Smooth muscle cell (in vitro differentiated cells): ENCODE results near the gene SLC35D3. TPM values are rescaled to one million over a fixed set of nuclear protein-coding genes. Genes with fewer than 3 reads are reported as not detected.
"Not testable (repeated sequence)": the region's sequence is repeated elsewhere in the genome, so short reads cannot be mapped to it uniquely, and the experiment has no call there.

Source experiments
- DNase-seq: peaks from one replicate; lab custom pipeline; 2025; ENCODE audit not compliant: unreplicated experiment; lab: John Stamatoyannopoulos, UW
- H2AFZ ChIP-seq: fragments of 200-600 bp; sonication (generic); 2 replicates; pipeline ENCODE4 v1.6.0; 2016; ENCODE audit warnings: antibody characterized with exemption, low read depth, mild to moderate bottlenecking
- H3F3A ChIP-seq: fragments of 200-600 bp; sonication (generic); 2 replicates; pipeline ENCODE4 v1.6.0; 2017; ENCODE audit warnings: antibody characterized with exemption, low read depth
- H3K27ac ChIP-seq: fragments of 200-600 bp; sonication (generic); 2 replicates; pipeline ENCODE4 v1.5.1; 2016; ENCODE audit warnings: low read depth, mild to moderate bottlenecking
- H3K27me3 ChIP-seq: fragments of 200-600 bp; sonication (generic); 2 replicates; pipeline ENCODE4 v1.6.1; 2016; ENCODE audit warnings: low read depth, mild to moderate bottlenecking
- H3K36me3 ChIP-seq: fragments of 200-600 bp; sonication (generic); 2 replicates; pipeline ENCODE4 v1.5.1; 2016; ENCODE audit warnings: low read depth
- H3K4me1 ChIP-seq: fragments of 200-600 bp; sonication (generic); 2 replicates; pipeline ENCODE4 v1.5.1; 2016; ENCODE audit warnings: low read depth
- H3K4me2 ChIP-seq: fragments of 200-600 bp; sonication (generic); 2 replicates; pipeline ENCODE4 v1.6.0; 2016; ENCODE audit warnings: mild to moderate bottlenecking
- H3K4me3 ChIP-seq: fragments of 200-600 bp; sonication (generic); 2 replicates; pipeline ENCODE4 v1.5.1; 2016; ENCODE audit warnings: mild to moderate bottlenecking
- H3K79me2 ChIP-seq: fragments of 200-600 bp; sonication (generic); 2 replicates; pipeline ENCODE4 v1.6.0; 2016; ENCODE audit warnings: low read depth, mild to moderate bottlenecking
- H3K9ac ChIP-seq: fragments of 200-600 bp; sonication (generic); 2 replicates; pipeline ENCODE4 v1.6.0; 2016; ENCODE audit warnings: low read depth
- H3K9me3 ChIP-seq: fragments of 200-600 bp; sonication (generic); replicated peaks from 2 replicates; pipeline ENCODE4 v1.5.1; 2016; ENCODE audit warnings: low read depth
- H4K20me1 ChIP-seq: fragments of 200-600 bp; sonication (generic); 2 replicates; pipeline ENCODE4 v1.6.0; 2016; ENCODE audit warnings: low read depth
- CTCF ChIP-seq: fragments of 200-600 bp; sonication (generic); IDR thresholded peaks from 2 replicates; pipeline ENCODE4 v1.5.1; 2017; ENCODE audit warnings: borderline replicate concordance, mild to moderate bottlenecking, antibody characterized with exemption; ENCODE audit not compliant: insufficient read depth, poor library complexity, severe bottlenecking
- WGBS: methylation state at CpG from one replicate; pipeline ENCODE4 v1.1.7; 2016; ENCODE audit warnings: low lambda C conversion rate; 5-methylcytosine and 5-hydroxymethylcytosine counted together
- polyA plus RNA-seq: library from polyadenylated mRNA; unstranded; fragments of >200 nt; fragmentation: Nextera tagmentation; extraction: Ambion mirVana; gene quantifications from 2 replicates; pipeline ENCODE4 v1.2.1, GENCODE V29; 2016
- total RNA-seq: library from RNA; depleted of rRNA; stranded (reverse); fragments of >200 nt; gene quantifications from 2 replicates; pipeline ENCODE4 v1.2.3, GENCODE V29; 2014

SLC35D3 gene
- total RNA-seq (not detected in 2 replicates), polyA plus RNA-seq (not detected in 2 replicates)

- DNase-seq, result no peak
Observed at GRCh38 chr6:136921936-136922684, at the start of gene SLC35D3. SLC35D3 (plus strand) TSS chr6:136922301; CDS start chr6:136922429, 128 bp downstream.

GRCh38 chr6:136873748-136874147 lies 48.4 kb upstream of the SLC35D3 start:
- peaks cover 23% of the 10 kb centered on the region for H3K9me3 ChIP-seq
- H3K36me3 ChIP-seq, result peaks cover 34% of the 10 kb centered on the region
- no peaks in the 10 kb centered on the region for H3K79me2 ChIP-seq
- no peak for DNase-seq
- H3K4me2 ChIP-seq, result no peak overlapping the region
- no peak overlapping the region for H3K27ac ChIP-seq
- 97% methylated on average over 3 of the region's 3 CpGs for WGBS
- H3K9ac ChIP-seq, result no peak overlapping the region
- H2AFZ ChIP-seq, result no peak overlapping the region
- H3K4me1 ChIP-seq, result no peaks in the 10 kb centered on the region
- no peaks in the 10 kb centered on the region for H3K27me3 ChIP-seq
- peak overlapping the region; percentile 5 for H3K4me3 ChIP-seq
- TF ChIP-seq CTCF, result no peak
- H4K20me1 ChIP-seq, result peaks cover 2% of the 10 kb centered on the region
- H3F3A ChIP-seq, result no peaks in the 10 kb centered on the region

More at GRCh38 chr6:136921936-136922684, at the start of gene SLC35D3:
- Histone ChIP-seq H3K4me2 (peak within 1 kb of the TSS; percentile 98), H3K79me2 (no peaks in the 10 kb centered on the region), H3K4me3 (peak within 1 kb of the TSS; percentile 60), H3K9me3 (no peaks in the 10 kb centered on the region), H3K36me3 (no peaks in the 10 kb centered on the region), H3K4me1 (peaks cover 18% of the 10 kb centered on the region), H3K27me3 (peaks cover 91% of the 10 kb centered on the region), H3K27ac (no peak within 1 kb of the TSS), H3K9ac (no peak within 1 kb of the TSS), H3F3A (no peaks in the 10 kb centered on the region), H4K20me1 (no peaks in the 10 kb centered on the region), H2AFZ (peak within 1 kb of the TSS; percentile 62)
- WGBS, result 1% methylated on average over 80 of the region's 86 CpGs
- TF ChIP-seq CTCF, result peak; percentile 10

GRCh38 chr6:136876469-136876868 lies 45.6 kb upstream of the SLC35D3 start:
- H3K9ac ChIP-seq, H2AFZ ChIP-seq, H3F3A ChIP-seq, DNase-seq, H4K20me1 ChIP-seq, H3K4me3 ChIP-seq, H3K27me3 ChIP-seq, H3K4me1 ChIP-seq, H3K27ac ChIP-seq, H3K79me2 ChIP-seq, H3K4me2 ChIP-seq: not testable (repeated sequence)
- Histone ChIP-seq H3K36me3 (peaks cover 27% of the 10 kb centered on the region), H3K9me3 (peaks cover 23% of the 10 kb centered on the region)
- 98% methylated on average over 4 of the region's 4 CpGs for WGBS

GRCh38 chr6:136880748-136881460 lies 41.2 kb upstream of the SLC35D3 start:
- Histone ChIP-seq H3K27me3 (no peaks in the 10 kb centered on the region), H3K27ac (no peak overlapping the region), H3K4me3 (no peak overlapping the region), H3K9me3 (no peaks in the 10 kb centered on the region), H3K36me3 (no peaks in the 10 kb centered on the region), H3K9ac (no peak overlapping the region), H3K4me1 (no peaks in the 10 kb centered on the region), H3K79me2 (no peaks in the 10 kb centered on the region), H3F3A (no peaks in the 10 kb centered on the region), H2AFZ (no peak overlapping the region), H4K20me1 (peaks cover 11% of the 10 kb centered on the region), H3K4me2 (no peak overlapping the region)
- no peak for DNase-seq
- no peak for TF ChIP-seq CTCF
- 93% methylated on average over 4 of the region's 4 CpGs for WGBS
